Thyroid gland (tissue), 4 donors: ENCODE measurements around the gene OTOP1.

Experiments used
- CTCF ChIP-seq, 6 experiments: fragments of 200-600 bp in 3 of 6; fragments of 450-650 bp in 3 of 6; sonication (generic) in 3 of 6; IDR thresholded peaks; one replicate each; pipeline ENCODE4 v1.5.1; 2016 to 2019; ENCODE audit warnings: antibody characterized with exemption in 6 of 6, mild to moderate bottlenecking in 2 of 6, inconsistent platforms in 1 of 6, moderate library complexity in 1 of 6
- POLR2A ChIP-seq, 2 donors: fragments of 450-650 bp; IDR thresholded peaks; one replicate each; pipeline ENCODE4 v1.6.1; 2017; ENCODE audit warnings: antibody characterized with exemption in 2 of 2, mild to moderate bottlenecking in 2 of 2, moderate library complexity in 1 of 2

- TF ChIP-seq CTCF (IDR thresholded peaks at IDR 0.05) (no peak), POLR2A (IDR thresholded peaks at IDR 0.05) (no peak)
Measured at GRCh38 chr4:4267981-4268380, 41.3 kb upstream of the OTOP1 start.
